ENCODE results near the gene TGM5.

Gene TGM5

DNA sequence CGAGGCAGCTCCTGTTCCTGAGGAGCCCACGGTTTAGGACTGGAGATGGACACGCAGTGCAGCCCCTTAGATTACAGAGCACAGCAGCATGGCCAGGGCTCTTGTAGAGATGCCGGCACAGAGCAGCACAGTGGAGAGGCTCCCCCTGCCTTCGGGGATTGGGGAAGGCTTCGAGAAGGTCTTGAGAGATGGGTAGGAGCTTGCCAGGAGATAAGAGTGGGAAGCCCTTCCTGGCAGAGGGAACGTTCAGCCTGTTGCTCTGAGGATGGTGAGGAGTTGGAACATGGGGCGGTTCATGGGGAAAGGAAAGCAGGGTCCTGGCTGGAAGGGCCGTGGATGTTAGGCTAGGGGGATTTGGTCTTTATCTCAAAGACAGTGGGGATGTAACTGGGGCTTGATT lies 55.9 kb downstream of the TGM5 start:
- no peak overlapping the region for H3K27ac ChIP-seq (ENCODE audit: low read depth, low read length)
- no peaks in the 10 kb centered on the region for H3K9me3 ChIP-seq (ENCODE audit: control insufficient read depth in 1 of 2, low read length in 2 of 2)
- H3K9ac ChIP-seq (ENCODE audit: low read depth in 1 of 2, low read length in 2 of 2): no peak overlapping the region
- no peak overlapping the region for H3K4me3 ChIP-seq (ENCODE audit: low read depth in 1 of 2, low read length in 2 of 2)
- no peaks in the 10 kb centered on the region for H3K4me1 ChIP-seq (ENCODE audit: control insufficient read depth in 1 of 2, insufficient read depth in 2 of 2, low read length in 2 of 2)
- H3K27me3 ChIP-seq (ENCODE audit: control insufficient read depth in 1 of 2, insufficient read depth in 2 of 2, low read length in 2 of 2): peaks cover 4 to 7% of the 10 kb centered on the region in 2 donors
- no peaks in the 10 kb centered on the region for H3K36me3 ChIP-seq (ENCODE audit: control insufficient read depth in 1 of 2, insufficient read depth in 2 of 2, low read length in 2 of 2)

DNA sequence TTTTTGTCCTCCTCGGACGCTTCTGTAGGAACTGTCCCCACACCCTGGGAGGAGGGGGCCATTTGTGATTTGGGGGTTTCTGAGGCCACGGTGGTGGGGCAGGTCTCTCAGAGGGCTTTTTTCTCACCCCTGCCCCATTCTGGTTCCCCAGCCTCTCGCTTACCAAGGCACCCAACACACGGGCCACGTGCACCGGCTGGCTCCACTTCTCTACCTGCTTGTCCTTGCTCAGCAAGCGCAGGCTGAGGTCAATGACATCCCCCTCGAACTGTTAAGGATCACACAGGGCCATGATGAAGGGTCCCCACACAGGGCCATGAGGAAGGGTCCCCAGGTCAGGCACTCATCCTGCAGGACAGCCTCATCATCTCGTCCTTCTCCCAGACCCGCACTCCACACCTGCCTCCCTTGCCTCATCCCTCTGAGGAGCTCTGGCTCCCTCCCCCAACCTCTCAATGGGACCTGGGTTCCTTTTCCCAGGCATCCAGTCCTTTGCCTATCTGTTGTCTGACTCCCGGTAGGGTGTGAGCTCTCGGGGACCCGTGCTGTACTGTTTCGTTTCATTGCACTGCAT lies 56.5 kb downstream of the TGM5 start:
- Histone ChIP-seq H3K36me3 (ENCODE audit: control insufficient read depth in 1 of 2, insufficient read depth in 2 of 2, low read length in 2 of 2) (no peaks in the 10 kb centered on the region), H3K27me3 (ENCODE audit: control insufficient read depth in 1 of 2, insufficient read depth in 2 of 2, low read length in 2 of 2) (peaks cover 4 to 7% of the 10 kb centered on the region in 2 donors), H3K27ac (ENCODE audit: low read depth, low read length) (no peak overlapping the region), H3K9me3 (ENCODE audit: control insufficient read depth in 1 of 2, low read length in 2 of 2) (no peaks in the 10 kb centered on the region), H3K4me1 (ENCODE audit: control insufficient read depth in 1 of 2, insufficient read depth in 2 of 2, low read length in 2 of 2) (no peaks in the 10 kb centered on the region), H3K4me3 (ENCODE audit: low read depth in 1 of 2, low read length in 2 of 2) (no peak overlapping the region), H3K9ac (ENCODE audit: low read depth in 1 of 2, low read length in 2 of 2) (no peak overlapping the region)

DNA sequence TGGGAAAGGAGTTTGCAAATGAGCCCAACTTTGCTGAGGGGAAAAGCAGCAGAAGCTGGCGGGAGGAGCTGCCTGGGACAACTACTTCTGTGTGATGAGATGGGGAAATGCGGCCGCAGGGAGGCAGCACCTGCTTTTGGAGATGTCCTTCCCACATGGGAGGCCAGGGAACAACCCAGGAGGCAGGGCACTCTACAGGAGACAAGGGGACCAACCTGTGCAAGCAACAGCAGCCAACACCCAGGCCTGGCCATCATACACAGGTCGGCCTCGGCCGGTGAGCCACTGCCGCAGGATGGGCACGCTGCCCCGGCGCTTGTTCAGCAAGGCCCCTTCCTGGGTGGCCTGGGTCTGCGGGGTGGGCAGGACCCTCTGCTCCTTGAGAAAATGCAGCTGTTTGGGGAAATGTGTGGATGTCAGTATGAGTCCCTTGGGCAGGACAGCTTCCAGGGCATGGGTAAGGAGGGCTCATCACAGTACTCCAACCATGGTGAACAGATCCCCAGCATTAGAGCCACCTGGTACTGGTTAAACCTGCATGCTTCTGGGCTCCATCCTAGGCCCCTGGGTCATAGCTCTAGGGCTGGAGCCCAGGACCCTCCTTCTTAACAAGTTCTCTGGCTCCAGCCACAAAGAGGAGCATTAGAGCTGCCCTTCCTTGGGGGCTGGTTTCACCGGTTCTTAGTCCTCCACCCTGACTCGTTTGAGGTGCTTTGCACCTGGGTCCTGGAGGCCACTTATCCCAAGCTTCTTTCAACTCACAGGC lies 57.5 kb downstream of the TGM5 start:
- Histone ChIP-seq H3K4me3 (ENCODE audit: low read depth in 1 of 2, low read length in 2 of 2) (no peak overlapping the region), H3K9ac (ENCODE audit: low read depth in 1 of 2, low read length in 2 of 2) (no peak overlapping the region), H3K27ac (ENCODE audit: low read depth, low read length) (no peak overlapping the region), H3K27me3 (ENCODE audit: control insufficient read depth in 1 of 2, insufficient read depth in 2 of 2, low read length in 2 of 2) (peaks cover 4 to 7% of the 10 kb centered on the region in 2 donors), H3K9me3 (ENCODE audit: control insufficient read depth in 1 of 2, low read length in 2 of 2) (no peaks in the 10 kb centered on the region), H3K4me1 (ENCODE audit: control insufficient read depth in 1 of 2, insufficient read depth in 2 of 2, low read length in 2 of 2) (no peaks in the 10 kb centered on the region), H3K36me3 (ENCODE audit: control insufficient read depth in 1 of 2, insufficient read depth in 2 of 2, low read length in 2 of 2) (no peaks in the 10 kb centered on the region)

DNA sequence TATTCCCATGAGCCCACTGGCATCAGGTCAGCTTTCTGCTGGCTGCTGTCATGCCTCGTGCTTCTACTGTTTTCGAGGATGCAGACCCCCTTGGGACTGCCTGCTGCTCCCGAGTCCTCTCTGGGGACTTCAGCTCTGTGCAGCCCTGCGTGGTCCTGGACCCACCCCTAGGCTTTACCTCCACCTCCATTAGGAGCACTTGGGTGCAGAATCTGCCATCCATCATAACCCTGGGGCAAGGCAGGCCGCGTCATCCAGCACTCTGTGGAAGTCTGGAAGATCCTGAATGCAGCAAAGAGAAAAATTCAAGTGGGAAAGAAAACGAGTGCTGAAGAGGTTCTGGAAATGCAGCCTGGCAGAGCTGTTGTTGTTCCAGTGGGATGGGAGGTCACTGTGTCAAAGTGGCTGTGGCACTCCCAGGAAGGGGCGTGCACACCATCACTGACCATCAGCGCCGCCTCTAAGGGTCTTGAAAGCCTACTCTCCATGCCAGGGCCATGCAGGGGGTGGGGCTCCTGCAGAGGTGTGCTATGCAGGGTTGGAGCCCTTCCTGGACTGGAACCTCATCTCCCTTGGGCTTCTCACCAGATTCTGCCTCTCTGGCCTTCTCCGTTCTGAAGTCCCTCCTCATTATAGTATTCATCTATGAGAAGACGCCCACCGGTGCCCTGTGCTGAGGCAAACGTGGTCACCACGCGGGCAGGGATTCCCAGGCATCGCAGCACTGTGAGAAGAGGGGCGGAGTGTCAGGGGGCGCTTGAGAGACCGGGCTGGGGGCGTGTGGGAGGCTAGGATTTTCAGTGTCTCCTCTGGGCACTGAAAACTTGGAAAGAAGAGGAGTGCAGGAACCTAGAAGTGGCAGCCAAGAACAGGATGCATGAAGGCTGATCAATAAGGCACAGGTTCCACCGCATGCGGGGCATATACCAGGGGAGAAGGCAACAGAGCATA lies 58.4 kb downstream of the TGM5 start:
- no peaks in the 10 kb centered on the region for H3K4me1 ChIP-seq (ENCODE audit: control insufficient read depth in 1 of 2, insufficient read depth in 2 of 2, low read length in 2 of 2)
- no peak overlapping the region for H3K4me3 ChIP-seq (ENCODE audit: low read depth in 1 of 2, low read length in 2 of 2)
- H3K27ac ChIP-seq (ENCODE audit: low read depth, low read length): no peak overlapping the region
- H3K36me3 ChIP-seq (ENCODE audit: control insufficient read depth in 1 of 2, insufficient read depth in 2 of 2, low read length in 2 of 2): no peaks in the 10 kb centered on the region
- no peaks in the 10 kb centered on the region for H3K9me3 ChIP-seq (ENCODE audit: control insufficient read depth in 1 of 2, low read length in 2 of 2)
- H3K9ac ChIP-seq (ENCODE audit: low read depth in 1 of 2, low read length in 2 of 2): no peak overlapping the region
- peaks cover 4 to 7% of the 10 kb centered on the region in 2 donors for H3K27me3 ChIP-seq (ENCODE audit: control insufficient read depth in 1 of 2, insufficient read depth in 2 of 2, low read length in 2 of 2)

DNA sequence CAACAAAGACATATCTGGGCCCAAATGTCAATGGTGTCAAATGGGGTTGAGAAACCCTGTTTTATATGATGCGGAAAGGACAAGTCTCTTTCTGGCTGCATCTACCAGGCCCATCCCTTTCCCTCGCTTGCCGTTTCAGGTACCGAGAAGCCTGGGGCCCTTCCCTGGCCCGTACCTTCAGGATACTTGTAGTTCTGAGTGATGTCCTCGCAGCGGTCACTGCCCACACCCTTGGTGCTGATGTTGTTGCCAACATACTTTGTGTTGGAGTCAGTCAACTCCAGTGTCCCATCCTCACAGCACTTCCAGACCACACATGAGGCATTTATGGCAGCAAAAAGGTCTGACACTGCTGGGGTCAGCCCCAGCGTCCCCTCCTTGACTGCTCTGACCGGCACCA lies 59.7 kb downstream of the TGM5 start:
- H3K9me3 ChIP-seq (ENCODE audit: control insufficient read depth in 1 of 2, low read length in 2 of 2): no peaks in the 10 kb centered on the region
- no peaks in the 10 kb centered on the region for H3K4me1 ChIP-seq (ENCODE audit: control insufficient read depth in 1 of 2, insufficient read depth in 2 of 2, low read length in 2 of 2)
- no peak overlapping the region for H3K9ac ChIP-seq (ENCODE audit: low read depth in 1 of 2, low read length in 2 of 2)
- no peaks in the 10 kb centered on the region for H3K36me3 ChIP-seq (ENCODE audit: control insufficient read depth in 1 of 2, insufficient read depth in 2 of 2, low read length in 2 of 2)
- no peak overlapping the region for H3K27ac ChIP-seq (ENCODE audit: low read depth, low read length)
- peaks cover 4 to 7% of the 10 kb centered on the region in 2 donors for H3K27me3 ChIP-seq (ENCODE audit: control insufficient read depth in 1 of 2, insufficient read depth in 2 of 2, low read length in 2 of 2)
- no peak overlapping the region for H3K4me3 ChIP-seq (ENCODE audit: low read depth in 1 of 2, low read length in 2 of 2)

- Histone ChIP-seq H3K4me3 (ENCODE audit: low read depth in 1 of 2, low read length in 2 of 2) (no peak overlapping the region), H3K27ac (ENCODE audit: low read depth, low read length) (no peak overlapping the region), H3K36me3 (ENCODE audit: control insufficient read depth in 1 of 2, insufficient read depth in 2 of 2, low read length in 2 of 2) (no peaks in the 10 kb centered on the region), H3K9ac (ENCODE audit: low read depth in 1 of 2, low read length in 2 of 2) (no peak overlapping the region), H3K4me1 (ENCODE audit: control insufficient read depth in 1 of 2, insufficient read depth in 2 of 2, low read length in 2 of 2) (no peaks in the 10 kb centered on the region), H3K27me3 (ENCODE audit: control insufficient read depth in 1 of 2, insufficient read depth in 2 of 2, low read length in 2 of 2) (peaks cover 4 to 7% of the 10 kb centered on the region in 2 donors), H3K9me3 (ENCODE audit: control insufficient read depth in 1 of 2, low read length in 2 of 2) (no peaks in the 10 kb centered on the region)
Observed at GRCh38 chr15:43206054-43206453, 60.7 kb downstream of the TGM5 start.

- no peak overlapping the region for H3K4me3 ChIP-seq (ENCODE audit: low read depth in 1 of 2, low read length in 2 of 2)
- no peaks in the 10 kb centered on the region for H3K9me3 ChIP-seq (ENCODE audit: control insufficient read depth in 1 of 2, low read length in 2 of 2)
- no peak overlapping the region for H3K9ac ChIP-seq (ENCODE audit: low read depth in 1 of 2, low read length in 2 of 2)
Observed at GRCh38 chr15:43204016-43204901, 62.5 kb downstream of the TGM5 start.

GRCh38 chr15:43199945-43200488 lies 66.7 kb downstream of the TGM5 start:
- Histone ChIP-seq H3K36me3 (ENCODE audit: control insufficient read depth in 1 of 2, insufficient read depth in 2 of 2, low read length in 2 of 2) (peaks cover 17 to 22% of the 10 kb centered on the region in 2 donors), H3K27me3 (ENCODE audit: control insufficient read depth in 1 of 2, insufficient read depth in 2 of 2, low read length in 2 of 2) (no peaks in the 10 kb centered on the region), H3K4me1 (ENCODE audit: control insufficient read depth in 1 of 2, insufficient read depth in 2 of 2, low read length in 2 of 2) (no peaks in the 10 kb centered on the region), H3K9me3 (ENCODE audit: control insufficient read depth in 1 of 2, low read length in 2 of 2) (no peaks in the 10 kb centered on the region), H3K9ac (ENCODE audit: low read depth in 1 of 2, low read length in 2 of 2) (no peak overlapping the region), H3K4me3 (ENCODE audit: low read depth in 1 of 2, low read length in 2 of 2) (no peak overlapping the region), H3K27ac (ENCODE audit: low read depth, low read length) (no peak overlapping the region)

More at GRCh38 chr15:43204016-43204901, 62.5 kb downstream of the TGM5 start:
- no peaks in the 10 kb centered on the region for H3K4me1 ChIP-seq (ENCODE audit: control insufficient read depth in 1 of 2, insufficient read depth in 2 of 2, low read length in 2 of 2)
- H3K36me3 ChIP-seq (ENCODE audit: control insufficient read depth in 1 of 2, insufficient read depth in 2 of 2, low read length in 2 of 2): no peaks in the 10 kb centered on the region
- no peaks in the 10 kb centered on the region for H3K27me3 ChIP-seq (ENCODE audit: control insufficient read depth in 1 of 2, insufficient read depth in 2 of 2, low read length in 2 of 2)
- no peak overlapping the region for H3K27ac ChIP-seq (ENCODE audit: low read depth, low read length)

- H3K9me3 ChIP-seq (ENCODE audit: control insufficient read depth in 1 of 2, low read length in 2 of 2): no peaks in the 10 kb centered on the region
- no peaks in the 10 kb centered on the region for H3K4me1 ChIP-seq (ENCODE audit: control insufficient read depth in 1 of 2, insufficient read depth in 2 of 2, low read length in 2 of 2)
- peaks cover 26 to 31% of the 10 kb centered on the region in 2 donors for H3K36me3 ChIP-seq (ENCODE audit: control insufficient read depth in 1 of 2, insufficient read depth in 2 of 2, low read length in 2 of 2)
- no peak overlapping the region for H3K27ac ChIP-seq (ENCODE audit: low read depth, low read length)
- no peaks in the 10 kb centered on the region for H3K27me3 ChIP-seq (ENCODE audit: control insufficient read depth in 1 of 2, insufficient read depth in 2 of 2, low read length in 2 of 2)
- no peak overlapping the region for H3K4me3 ChIP-seq (ENCODE audit: low read depth in 1 of 2, low read length in 2 of 2)
- H3K9ac ChIP-seq (ENCODE audit: low read depth in 1 of 2, low read length in 2 of 2): no peak overlapping the region
Observed at GRCh38 chr15:43198992-43199391, 67.7 kb downstream of the TGM5 start.

Measured in duodenal mucosa (tissue), 2 donors.